Measurements from ENCODE around the gene OR10S1.

The OR10S1 gene

DNA sequence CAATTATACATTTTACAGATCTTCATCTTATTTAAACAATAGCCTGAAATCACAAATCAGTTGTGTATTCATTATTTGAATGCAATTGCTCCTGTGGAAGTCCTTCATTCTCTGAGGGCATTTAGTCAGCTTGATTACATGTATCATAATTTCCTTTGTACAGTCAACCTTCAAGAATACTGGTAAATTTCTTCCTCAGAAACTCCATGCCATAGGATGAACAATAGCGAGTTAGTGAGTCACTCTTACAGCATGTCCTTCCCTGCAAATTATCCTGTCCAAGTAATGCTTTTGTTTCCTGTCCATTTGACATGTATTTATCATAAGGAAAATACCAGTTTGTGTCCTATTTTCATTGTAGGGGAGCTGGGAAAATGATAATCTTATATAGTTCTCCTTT is 3.8 kb downstream of the OR10S1 start:
- ATAC-seq (ENCODE audit: insufficient read depth, low read depth) (no peak), DNase-seq (no peak)
- H3K4me3 ChIP-seq (ENCODE audit: low read depth in 1 of 2, low read length in 2 of 2), result no peak overlapping the region
- H3K36me3 ChIP-seq (ENCODE audit: insufficient read depth, low read length), result no peaks in the 10 kb centered on the region
- H3K4me1 ChIP-seq (ENCODE audit: insufficient read depth, low read length), result no peaks in the 10 kb centered on the region
- H3K4me2 ChIP-seq (ENCODE audit: insufficient read depth, low read length), result no peak overlapping the region
- no peak overlapping the region for H3K9ac ChIP-seq (ENCODE audit: low read depth, low read length)
- no peak for TF ChIP-seq EZH2 (IDR thresholded peaks at IDR 0.05; ENCODE audit: borderline replicate concordance, low read depth, low read length, severe bottlenecking)
- TF ChIP-seq CTCF (IDR thresholded peaks at IDR 0.05; ENCODE audit: borderline replicate concordance, extremely low read depth, low read length, poor library complexity, severe bottlenecking), result no peak
- no peaks in the 10 kb centered on the region for H3K79me2 ChIP-seq (ENCODE audit: insufficient read depth, low read length)
- no peak overlapping the region for H2AFZ ChIP-seq (ENCODE audit: low read depth, low read length)
- no peak overlapping the region for H3K27ac ChIP-seq (ENCODE audit: low read length)
- H4K20me1 ChIP-seq (ENCODE audit: insufficient read depth, low read length), result no peaks in the 10 kb centered on the region
- H3K9me3 ChIP-seq (ENCODE audit: insufficient read depth, low read length, severe bottlenecking), result no peaks in the 10 kb centered on the region
- H3K27me3 ChIP-seq (ENCODE audit: insufficient read depth, low read length, poor library complexity), result no peaks in the 10 kb centered on the region

GRCh38 chr11:123956752-123957151 is 20.8 kb downstream of the OR10S1 start:
- Histone ChIP-seq H3K27me3 (ENCODE audit: insufficient read depth, low read length, poor library complexity) (no peaks in the 10 kb centered on the region), H3K4me3 (ENCODE audit: low read depth in 1 of 2, low read length in 2 of 2) (no peak overlapping the region), H3K36me3 (ENCODE audit: insufficient read depth, low read length) (no peaks in the 10 kb centered on the region), H3K79me2 (ENCODE audit: insufficient read depth, low read length) (no peaks in the 10 kb centered on the region), H3K4me1 (ENCODE audit: insufficient read depth, low read length) (no peaks in the 10 kb centered on the region), H2AFZ (ENCODE audit: low read depth, low read length) (no peak overlapping the region), H3K9ac (ENCODE audit: low read depth, low read length) (no peak overlapping the region), H4K20me1 (ENCODE audit: insufficient read depth, low read length) (no peaks in the 10 kb centered on the region), H3K9me3 (ENCODE audit: insufficient read depth, low read length, severe bottlenecking) (no peaks in the 10 kb centered on the region), H3K27ac (ENCODE audit: low read length) (no peak overlapping the region), H3K4me2 (ENCODE audit: insufficient read depth, low read length) (no peak overlapping the region)
- ATAC-seq (ENCODE audit: insufficient read depth, low read depth), result no peak
- TF ChIP-seq CTCF (IDR thresholded peaks at IDR 0.05; ENCODE audit: borderline replicate concordance, extremely low read depth, low read length, poor library complexity, severe bottlenecking) (no peak), EZH2 (IDR thresholded peaks at IDR 0.05; ENCODE audit: borderline replicate concordance, low read depth, low read length, severe bottlenecking) (no peak)
- DNase-seq, result no peak

DNA sequence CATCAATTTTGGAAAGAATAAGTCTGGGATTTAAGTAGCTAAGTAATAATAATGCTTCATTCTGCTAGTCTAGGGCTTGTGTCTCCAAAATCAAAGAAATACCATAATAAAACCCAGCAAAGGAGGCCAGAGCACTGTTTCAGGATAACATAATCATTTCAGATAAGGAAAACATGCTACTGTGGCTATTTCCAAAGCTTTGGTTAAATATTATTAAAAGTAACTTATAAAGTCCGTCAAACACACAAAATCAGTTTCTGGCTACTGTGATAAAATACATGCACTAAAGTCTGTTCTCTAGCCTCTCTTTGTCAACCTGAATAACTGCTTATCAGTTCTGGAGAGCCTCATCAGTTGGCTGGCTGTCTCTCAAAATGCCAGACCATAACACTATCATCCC is 32.4 kb downstream of the OR10S1 start:
- no peaks in the 10 kb centered on the region for H3K79me2 ChIP-seq (ENCODE audit: insufficient read depth, low read length)
- no peaks in the 10 kb centered on the region for H3K9me3 ChIP-seq (ENCODE audit: insufficient read depth, low read length, severe bottlenecking)
- H3K36me3 ChIP-seq (ENCODE audit: insufficient read depth, low read length), result no peaks in the 10 kb centered on the region
- ATAC-seq (ENCODE audit: insufficient read depth, low read depth), result no peak
- no peak overlapping the region for H3K27ac ChIP-seq (ENCODE audit: low read length)
- TF ChIP-seq EZH2 (IDR thresholded peaks at IDR 0.05; ENCODE audit: borderline replicate concordance, low read depth, low read length, severe bottlenecking), result no peak
- no peak for TF ChIP-seq CTCF (IDR thresholded peaks at IDR 0.05; ENCODE audit: borderline replicate concordance, extremely low read depth, low read length, poor library complexity, severe bottlenecking)
- DNase-seq, result no peak
- H3K4me3 ChIP-seq (ENCODE audit: low read depth in 1 of 2, low read length in 2 of 2), result no peak overlapping the region
- no peak overlapping the region for H3K4me2 ChIP-seq (ENCODE audit: insufficient read depth, low read length)
- no peak overlapping the region for H2AFZ ChIP-seq (ENCODE audit: low read depth, low read length)
- H3K9ac ChIP-seq (ENCODE audit: low read depth, low read length), result no peak overlapping the region
- peaks cover 12% of the 10 kb centered on the region for H3K27me3 ChIP-seq (ENCODE audit: insufficient read depth, low read length, poor library complexity)
- H4K20me1 ChIP-seq (ENCODE audit: insufficient read depth, low read length), result no peaks in the 10 kb centered on the region
- H3K4me1 ChIP-seq (ENCODE audit: insufficient read depth, low read length), result no peaks in the 10 kb centered on the region

DNA sequence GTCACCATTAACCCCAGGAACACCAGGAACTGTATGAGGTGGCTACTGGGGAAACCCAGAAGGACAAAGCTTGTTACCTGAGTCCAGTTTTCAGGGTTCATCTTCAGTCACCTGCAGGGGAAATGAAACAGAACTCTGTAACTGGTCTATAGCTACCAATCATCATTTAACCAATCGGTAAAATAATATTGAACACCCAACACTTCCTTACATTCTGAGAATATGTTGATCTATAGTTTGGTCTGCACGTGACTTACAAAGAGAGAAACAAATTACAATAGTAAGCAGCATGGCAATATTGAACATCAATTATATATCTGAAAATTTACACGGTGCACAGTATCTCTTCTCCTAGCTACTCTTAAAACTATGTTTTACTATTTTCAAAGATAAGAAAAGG is 33.8 kb downstream of the OR10S1 start, which contains the start of gene OR6T1:
Gene OR6T1, minus strand, starts transcription at position 101 of the 400 bp plus-strand sequence. Its CDS starts 0 bp downstream, at position 101.
- Histone ChIP-seq H3K4me3 (ENCODE audit: low read depth in 1 of 2, low read length in 2 of 2) (no peak within 1 kb of the TSS), H3K27me3 (ENCODE audit: insufficient read depth, low read length, poor library complexity) (peaks cover 12% of the 10 kb centered on the region), H3K9me3 (ENCODE audit: insufficient read depth, low read length, severe bottlenecking) (no peaks in the 10 kb centered on the region), H3K36me3 (ENCODE audit: insufficient read depth, low read length) (no peaks in the 10 kb centered on the region), H3K79me2 (ENCODE audit: insufficient read depth, low read length) (no peaks in the 10 kb centered on the region), H3K4me1 (ENCODE audit: insufficient read depth, low read length) (no peaks in the 10 kb centered on the region), H4K20me1 (ENCODE audit: insufficient read depth, low read length) (no peaks in the 10 kb centered on the region), H3K9ac (ENCODE audit: low read depth, low read length) (no peak within 1 kb of the TSS), H3K27ac (ENCODE audit: low read length) (no peak within 1 kb of the TSS), H3K4me2 (ENCODE audit: insufficient read depth, low read length) (no peak within 1 kb of the TSS), H2AFZ (ENCODE audit: low read depth, low read length) (no peak within 1 kb of the TSS)
- DNase-seq (no peak), ATAC-seq (ENCODE audit: insufficient read depth, low read depth) (no peak)
- no peak for TF ChIP-seq EZH2 (IDR thresholded peaks at IDR 0.05; ENCODE audit: borderline replicate concordance, low read depth, low read length, severe bottlenecking)
- TF ChIP-seq CTCF (IDR thresholded peaks at IDR 0.05; ENCODE audit: borderline replicate concordance, extremely low read depth, low read length, poor library complexity, severe bottlenecking), result no peak

Data from DND-41 (cell line).